Right kidney (tissue), 1 donor: ENCODE results near the gene MEI1.
"Not testable (repeated sequence)": the region's sequence is repeated elsewhere in the genome, so short reads cannot be mapped to it uniquely, and the experiment has no call there.

Experiments
- DNase-seq: peaks from one replicate; pipeline ENCODE4 v3.0.0-alpha.2; 2016

Gene MEI1

DNA sequence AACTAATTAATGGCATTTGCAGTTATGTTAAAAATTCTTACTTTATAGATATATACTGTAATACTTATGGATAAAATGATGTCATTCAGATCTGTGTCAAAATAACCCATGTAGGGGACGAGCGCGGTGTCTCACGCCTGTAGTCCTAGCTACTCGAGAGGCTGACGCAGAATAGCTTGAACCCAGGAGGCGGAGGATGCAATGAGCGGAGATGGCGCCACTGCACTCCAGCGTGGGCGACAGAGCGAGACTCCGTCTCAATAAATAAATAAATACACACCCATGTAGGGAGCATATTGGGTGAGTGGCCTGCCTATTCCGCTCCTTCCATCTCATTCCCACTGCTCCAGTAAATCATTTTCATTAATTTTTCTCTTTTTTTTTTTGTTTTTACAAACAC, 17.7 kb upstream of the MEI1 start:
- no peak for DNase-seq

- peak; percentile 77 for DNase-seq
These were observed 17.1 kb upstream of the MEI1 start for GRCh38 chr22:41682033-41682807.

DNA sequence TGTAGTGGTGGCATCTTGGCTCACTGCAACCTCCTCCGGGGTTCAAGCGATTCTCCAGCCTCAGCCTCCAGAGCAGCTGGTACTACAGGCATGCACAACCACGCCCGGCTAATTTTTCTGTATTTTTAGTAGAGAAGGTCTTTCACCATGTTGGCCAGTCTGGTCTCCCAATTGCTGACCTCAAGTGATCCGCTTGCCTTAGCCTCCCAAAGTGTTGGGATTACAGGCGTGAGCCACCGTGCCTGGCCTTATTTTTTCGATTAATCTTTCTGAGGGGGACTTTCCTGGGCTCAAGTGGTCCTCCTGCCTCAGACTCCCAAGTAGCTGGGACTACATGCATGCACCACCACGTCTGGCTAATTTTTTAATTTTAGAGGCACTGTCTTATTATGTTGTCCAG, 16.3 kb upstream of the MEI1 start:
- DNase-seq, result no peak

DNA sequence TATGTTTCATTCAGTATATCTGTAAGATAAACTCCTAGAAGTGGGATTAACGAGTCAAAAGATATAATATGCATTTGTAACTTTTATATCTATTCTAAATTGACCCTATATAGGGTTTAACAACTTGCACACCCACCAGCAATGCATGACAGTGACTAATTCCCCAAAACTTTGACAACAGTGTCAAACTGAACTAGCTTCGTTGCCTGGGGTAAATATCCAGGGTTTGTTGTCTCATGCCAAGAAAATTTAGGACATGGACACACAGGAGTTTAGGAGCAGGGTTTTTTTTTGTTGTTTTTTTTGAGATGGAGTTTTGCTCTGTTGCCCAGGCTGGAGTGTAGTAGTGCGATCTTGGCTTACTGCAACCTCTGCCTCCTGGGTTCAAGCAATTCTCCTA, 15.7 kb upstream of the MEI1 start:
- DNase-seq, result no peak

GRCh38 chr22:41684194-41684593, 15.1 kb upstream of the MEI1 start:
- DNase-seq, result no peak

GRCh38 chr22:41686890-41687289, 12.4 kb upstream of the MEI1 start:
- not testable (repeated sequence) for DNase-seq

DNA sequence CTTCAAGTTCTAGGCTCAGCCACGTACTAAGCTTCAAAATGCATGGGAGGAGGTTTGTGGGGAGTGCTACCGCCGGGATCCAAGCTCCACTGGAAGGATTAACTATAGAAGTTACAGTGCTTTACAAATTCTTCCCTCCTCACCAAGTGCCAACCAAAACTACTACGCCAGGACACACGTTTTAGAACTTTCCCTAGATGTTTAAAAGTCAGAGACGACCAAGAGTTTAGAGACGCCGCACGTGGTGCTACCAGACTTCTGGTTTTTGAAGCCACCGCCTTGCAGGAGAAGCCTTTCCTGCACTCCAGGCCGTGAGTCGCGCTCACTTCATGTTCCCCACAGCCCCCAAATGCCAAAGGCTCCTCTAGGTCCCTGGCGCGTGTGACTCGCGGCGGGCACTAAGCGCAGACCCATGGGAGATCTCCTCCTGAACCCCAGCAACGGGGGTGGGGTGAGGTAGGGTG, 11.4 kb upstream of the MEI1 start:
- no peak for DNase-seq

- DNase-seq, result peak; percentile 83
These were observed 10.7 kb upstream of the MEI1 start, which contains the start of gene SNU13 for GRCh38 chr22:41688365-41689211. SNU13 (minus strand) TSS chr22:41688867; CDS start chr22:41688796, 71 bp downstream.

DNA sequence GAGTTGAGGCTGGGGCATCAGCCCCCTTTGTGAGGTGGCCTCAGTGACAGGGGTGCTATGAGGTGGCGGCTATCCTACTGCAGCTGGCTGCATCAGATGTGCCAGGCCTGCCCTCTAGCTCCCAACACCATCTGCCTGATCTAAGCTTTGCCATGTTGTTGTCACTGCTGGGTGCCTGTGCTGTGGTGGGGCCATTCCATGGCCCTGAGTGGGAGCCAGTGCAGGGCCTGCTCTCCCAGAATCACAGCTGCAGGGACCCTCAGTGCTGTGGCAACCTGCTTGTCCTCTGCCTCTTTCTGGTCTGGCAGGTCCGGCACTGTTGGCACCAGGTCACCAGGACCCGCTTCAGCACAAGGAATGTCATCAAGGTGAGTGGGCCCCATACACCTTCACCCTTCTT, 8.8 kb upstream of the MEI1 start:
- DNase-seq, result no peak

DNA sequence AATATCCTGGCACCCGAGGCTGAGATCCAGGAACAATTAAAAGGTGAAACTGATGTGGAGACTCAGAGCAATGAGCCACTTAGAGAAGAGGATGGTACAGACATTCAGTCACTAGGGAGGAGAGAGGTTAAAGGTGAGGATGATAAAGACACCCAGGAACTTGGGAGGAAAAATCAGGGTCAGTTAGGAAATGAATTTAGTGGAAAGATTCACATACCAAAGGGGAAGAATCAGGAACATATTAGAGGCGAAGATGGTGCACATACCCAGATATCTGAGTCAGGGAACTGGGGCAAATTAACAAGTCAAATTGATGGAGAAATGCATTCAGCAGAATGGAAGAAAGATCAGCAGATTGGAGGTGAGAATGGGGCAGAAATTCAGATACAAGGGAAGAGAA, 4.1 kb upstream of the MEI1 start:
- DNase-seq, result no peak

- no peak for DNase-seq
These were observed 2.6 kb upstream of the MEI1 start for GRCh38 chr22:41696703-41697102.

- peak; percentile 93 for DNase-seq
These were observed 2.1 kb upstream of the MEI1 start for GRCh38 chr22:41697126-41697775.

- DNase-seq, result no peak
These were observed 733 bp downstream of the MEI1 start for GRCh38 chr22:41700108-41700364.

DNA sequence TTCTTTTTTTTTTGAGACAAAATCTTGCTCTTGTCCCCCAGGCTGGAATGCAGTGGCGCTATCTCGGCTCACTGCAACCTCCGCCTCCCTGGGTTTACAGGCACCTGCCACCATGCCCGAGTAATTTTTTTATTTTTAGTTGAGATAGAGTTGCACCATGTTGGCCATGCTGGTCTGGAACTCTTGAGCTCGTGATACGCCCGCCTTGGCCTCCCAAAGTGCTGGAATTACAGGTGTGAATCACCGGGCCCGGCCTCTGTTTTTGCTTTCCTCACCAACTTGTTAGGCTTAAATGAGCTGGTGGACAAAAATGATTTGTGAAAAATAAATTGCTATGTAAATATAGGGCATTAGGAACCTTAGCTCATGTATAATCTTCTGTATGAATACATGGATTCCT, 3.5 kb downstream of the MEI1 start:
- no peak for DNase-seq

- no peak for DNase-seq
These were observed 10.0 kb downstream of the MEI1 start for GRCh38 chr22:41709341-41709740.

GRCh38 chr22:41713004-41713403, 13.7 kb downstream of the MEI1 start:
- DNase-seq, result no peak

- DNase-seq, result no peak
These were observed 23.2 kb downstream of the MEI1 start for GRCh38 chr22:41722496-41722895.

GRCh38 chr22:41725510-41726110, 26.3 kb downstream of the MEI1 start:
- DNase-seq, result no peak

DNA sequence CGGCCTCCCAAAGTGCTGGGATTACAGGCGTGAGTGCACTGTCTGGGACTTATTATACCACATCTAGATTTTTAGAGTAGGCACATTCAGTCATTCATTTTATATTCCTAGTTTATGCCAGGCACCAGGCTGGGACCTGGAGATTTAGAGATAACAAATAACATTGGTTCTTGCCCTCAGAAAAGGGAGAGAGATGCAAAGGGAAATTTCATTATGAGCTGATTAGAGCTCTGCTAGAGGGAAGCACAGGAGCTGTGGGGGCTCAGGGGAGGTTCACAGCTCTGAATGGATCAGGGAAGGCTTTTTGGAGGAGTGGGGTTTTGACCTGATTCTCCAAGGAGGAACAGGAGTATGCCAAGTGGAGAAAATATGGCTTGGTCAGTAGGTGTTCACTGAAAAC, 32.3 kb downstream of the MEI1 start:
- DNase-seq, result no peak

DNA sequence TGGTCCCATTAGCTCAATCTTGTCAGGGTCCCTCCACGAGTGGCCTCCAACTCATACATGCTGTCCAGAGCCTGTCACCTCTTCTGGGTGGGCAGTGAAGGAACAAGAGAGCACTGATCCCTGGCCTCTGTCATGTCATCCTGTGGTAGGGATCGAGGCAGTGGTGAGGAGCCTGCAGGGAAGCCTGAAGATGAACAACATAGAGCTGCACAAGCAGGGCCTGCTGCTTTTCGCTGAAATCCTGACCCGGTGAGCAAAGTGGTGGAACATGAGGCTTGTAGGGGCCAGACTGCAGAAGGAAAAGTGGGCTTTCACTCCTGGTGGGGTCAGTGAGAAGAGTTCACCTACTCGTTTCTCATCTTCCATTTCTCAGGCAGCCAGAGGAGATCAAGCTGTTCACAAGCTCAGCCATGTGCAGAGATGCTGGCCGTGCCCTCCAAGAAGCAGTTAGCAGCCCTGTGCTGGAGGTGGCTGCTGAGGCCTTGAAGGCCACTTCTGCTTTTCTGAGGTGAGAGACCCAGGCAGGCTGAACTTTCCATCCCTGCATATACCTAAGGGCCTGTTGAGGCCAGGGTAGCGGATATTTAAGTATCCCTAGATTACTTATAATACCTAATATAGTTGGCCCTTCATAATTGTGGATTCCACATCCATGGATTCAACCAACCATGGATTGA, 32.9 kb downstream of the MEI1 start:
- no peak for DNase-seq

- DNase-seq, result not testable (repeated sequence)
These were observed 33.9 kb downstream of the MEI1 start for GRCh38 chr22:41733241-41733640.

DNA sequence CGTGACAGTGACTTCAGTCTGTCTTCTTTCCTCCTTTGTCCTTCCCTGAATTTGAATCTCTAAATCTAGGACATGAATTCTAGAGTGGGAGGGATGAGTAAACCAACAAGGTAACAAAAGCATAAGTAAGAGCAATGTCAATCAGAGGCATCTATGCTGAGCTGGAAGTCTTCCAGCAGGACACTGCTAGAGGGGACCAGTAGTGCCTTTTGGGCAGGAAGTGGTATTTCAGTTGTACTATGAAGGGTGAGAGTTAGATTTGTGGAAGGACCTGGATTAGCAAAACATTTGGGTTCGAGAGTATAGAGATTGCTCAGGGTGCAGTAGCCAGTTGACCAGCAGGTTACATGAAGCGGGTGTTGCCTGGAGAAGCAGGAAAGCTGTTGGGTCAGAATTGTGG, 40.3 kb downstream of the MEI1 start:
- no peak for DNase-seq
